Epithelial cell of proximal tubule (primary cell): Measurements from ENCODE around the gene GRPR. TPM values are rescaled to one million over a fixed set of nuclear protein-coding genes. Genes with fewer than 3 reads are reported as not detected.

Experiments used
- DNase-seq: peaks from one replicate; pipeline ENCODE4 v3.0.0-alpha.2; 2011; ENCODE audit warnings: low read depth
- H3K4me3 ChIP-seq: 2 replicates; pipeline ENCODE4 v1.5.1; 2011; ENCODE audit warnings: low read depth, mild to moderate bottlenecking, low read length
- CTCF ChIP-seq: conservative IDR thresholded peaks from 2 replicates; pipeline ENCODE4 v1.5.1; 2012; ENCODE audit warnings: low read depth, mild to moderate bottlenecking, low read length
- total RNA-seq: library from RNA; depleted of rRNA; stranded (reverse); fragments of >200 nt; gene quantifications from 2 replicates; pipeline ENCODE4 v1.2.3, GENCODE V29; 2015

GRPR gene
- total RNA-seq, 1 donor from 2014 or later, result 0.40 TPM

- no peak for DNase-seq
- H3K4me3 ChIP-seq, result no peak overlapping the region
- no peak for TF ChIP-seq CTCF
Observed at GRCh38 chrX:16187024-16187760, 63.8 kb downstream of the GRPR start.

GRCh38 chrX:16188687-16189086 lies 65.3 kb downstream of the GRPR start:
- H3K4me3 ChIP-seq, result no peak overlapping the region
- TF ChIP-seq CTCF, result no peak
- no peak for DNase-seq

- TF ChIP-seq CTCF, result no peak
- H3K4me3 ChIP-seq, result no peak overlapping the region
- DNase-seq, result no peak
Observed at GRCh38 chrX:16191605-16192004, 68.2 kb downstream of the GRPR start.

GRCh38 chrX:16196829-16197228 lies 73.5 kb downstream of the GRPR start:
- no peak for TF ChIP-seq CTCF

GRCh38 chrX:16199343-16199742 lies 76.0 kb downstream of the GRPR start:
- no peak overlapping the region for H3K4me3 ChIP-seq
- no peak for TF ChIP-seq CTCF
- no peak for DNase-seq

More at GRCh38 chrX:16196829-16197228, 73.5 kb downstream of the GRPR start:
- DNase-seq, result no peak
- H3K4me3 ChIP-seq, result no peak overlapping the region

- no peak for TF ChIP-seq CTCF
- H3K4me3 ChIP-seq, result no peak overlapping the region
- DNase-seq, result no peak
Observed at GRCh38 chrX:16202943-16203342, 79.6 kb downstream of the GRPR start.

Other genes with a start within 250 kb of the GRPR start
- 0.14 TPM in 1 of 2 replicates, not detected in the other for gene MAGEB17, start 43.9 kb downstream of the GRPR start, total RNA-seq